Fibroblast of pulmonary artery (primary cell): ENCODE measurements around the gene ZSCAN31.
"Not testable (repeated sequence)": the region's sequence is repeated elsewhere in the genome, so short reads cannot be mapped to it uniquely, and the experiment has no call there.

ENCODE experiments used
- DNase-seq: peaks from one replicate; pipeline ENCODE4 v3.0.0-alpha.2; 2010; ENCODE audit warnings: low read depth
- H3K4me3 ChIP-seq: replicated peaks from 2 replicates; pipeline ENCODE4 v1.5.1; 2011; ENCODE audit warnings: low read depth, mild to moderate bottlenecking, control low read depth, low read length, moderate library complexity
- TF ChIP-seq, protein P1 (sequence below): IDR thresholded peaks from 2 replicates; pipeline ENCODE4 v1.5.1; 2011; ENCODE audit warnings: mild to moderate bottlenecking, control low read depth, low read length, inconsistent platforms; ENCODE audit errors: missing control alignments

The ZSCAN31 gene

DNA sequence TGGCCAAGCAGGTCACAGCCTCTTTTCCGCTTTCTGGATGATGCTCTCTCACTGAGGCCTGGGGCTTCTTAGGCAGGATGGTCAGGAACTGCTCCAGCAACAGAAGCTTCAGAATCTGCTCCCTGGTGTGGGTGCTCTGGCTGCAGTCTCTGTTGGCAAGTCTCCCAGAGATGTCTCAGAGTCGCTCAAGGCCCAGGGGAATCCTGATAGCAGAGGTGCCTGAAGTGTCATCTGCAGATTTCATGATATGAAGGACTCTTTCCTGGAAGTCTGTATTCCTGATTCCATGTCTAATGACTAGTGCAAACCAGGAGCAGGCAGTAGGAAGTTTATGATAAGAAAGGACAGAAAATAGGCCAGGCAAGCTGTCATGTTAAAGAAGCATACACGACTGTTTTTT, 20.3 kb downstream of the ZSCAN31 start:
- DNase-seq, result no peak
- TF ChIP-seq, protein P1, sequence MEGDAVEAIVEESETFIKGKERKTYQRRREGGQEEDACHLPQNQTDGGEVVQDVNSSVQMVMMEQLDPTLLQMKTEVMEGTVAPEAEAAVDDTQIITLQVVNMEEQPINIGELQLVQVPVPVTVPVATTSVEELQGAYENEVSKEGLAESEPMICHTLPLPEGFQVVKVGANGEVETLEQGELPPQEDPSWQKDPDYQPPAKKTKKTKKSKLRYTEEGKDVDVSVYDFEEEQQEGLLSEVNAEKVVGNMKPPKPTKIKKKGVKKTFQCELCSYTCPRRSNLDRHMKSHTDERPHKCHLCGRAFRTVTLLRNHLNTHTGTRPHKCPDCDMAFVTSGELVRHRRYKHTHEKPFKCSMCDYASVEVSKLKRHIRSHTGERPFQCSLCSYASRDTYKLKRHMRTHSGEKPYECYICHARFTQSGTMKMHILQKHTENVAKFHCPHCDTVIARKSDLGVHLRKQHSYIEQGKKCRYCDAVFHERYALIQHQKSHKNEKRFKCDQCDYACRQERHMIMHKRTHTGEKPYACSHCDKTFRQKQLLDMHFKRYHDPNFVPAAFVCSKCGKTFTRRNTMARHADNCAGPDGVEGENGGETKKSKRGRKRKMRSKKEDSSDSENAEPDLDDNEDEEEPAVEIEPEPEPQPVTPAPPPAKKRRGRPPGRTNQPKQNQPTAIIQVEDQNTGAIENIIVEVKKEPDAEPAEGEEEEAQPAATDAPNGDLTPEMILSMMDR, result no peak
- H3K4me3 ChIP-seq, result no peak overlapping the region

DNA sequence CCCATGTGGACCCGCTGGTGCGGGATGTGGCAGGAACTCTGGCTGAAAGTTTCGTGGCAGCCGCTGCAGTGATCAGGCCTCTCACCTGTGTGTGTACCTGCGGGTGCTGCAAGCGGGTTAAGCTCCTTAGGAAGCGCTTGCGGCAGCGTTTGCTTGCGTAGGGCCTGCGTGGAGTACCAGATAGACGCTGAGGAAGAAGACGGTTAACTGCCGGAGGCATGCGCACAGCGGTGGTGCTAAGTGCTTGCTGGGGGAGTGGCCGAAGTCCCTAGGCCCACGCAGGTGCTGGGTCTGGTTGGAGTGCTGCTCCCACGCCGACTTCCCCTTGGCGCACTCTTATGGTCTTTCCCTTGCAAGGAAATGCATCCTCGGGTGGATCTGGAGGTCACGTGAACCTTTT, 23.0 kb downstream of the ZSCAN31 start:
- TF ChIP-seq, protein P1, result no peak
- DNase-seq, result no peak
- no peak overlapping the region for H3K4me3 ChIP-seq

DNA sequence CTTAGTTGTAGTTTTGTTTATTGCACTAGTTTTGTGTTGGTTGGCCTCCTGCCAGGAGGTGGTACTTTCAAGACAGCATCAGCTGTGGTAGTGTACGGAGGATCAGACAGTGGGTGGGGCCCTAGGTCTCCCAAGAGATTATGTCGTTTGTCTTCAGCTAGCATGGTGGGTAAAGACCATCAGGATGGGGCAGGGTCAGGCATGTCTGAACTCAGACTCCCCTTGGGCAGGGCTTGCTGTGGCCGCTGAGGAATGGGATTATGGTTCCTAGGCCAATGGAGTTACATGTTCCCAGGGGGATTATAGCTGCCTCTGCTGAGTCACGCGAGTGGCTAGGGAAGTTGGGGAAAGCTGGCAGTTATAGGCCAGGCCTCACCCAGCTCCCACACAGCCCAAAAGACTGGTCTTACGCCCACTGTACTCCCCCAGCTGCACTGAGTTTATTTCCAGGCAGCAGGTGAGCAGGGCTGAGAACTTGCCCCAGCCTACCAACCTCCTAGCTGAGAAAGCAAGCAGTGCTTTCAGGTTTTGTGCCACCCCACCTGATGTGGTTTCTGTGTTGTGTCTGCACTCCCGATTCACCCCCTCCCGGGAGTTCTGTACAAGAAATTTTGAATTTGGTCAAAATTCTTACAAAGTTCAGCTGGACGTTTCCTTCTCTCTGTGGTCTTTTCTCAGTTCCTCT, 24.7 kb downstream of the ZSCAN31 start:
- no peak overlapping the region for H3K4me3 ChIP-seq
- TF ChIP-seq, protein P1, result no peak
- DNase-seq, result no peak

DNA sequence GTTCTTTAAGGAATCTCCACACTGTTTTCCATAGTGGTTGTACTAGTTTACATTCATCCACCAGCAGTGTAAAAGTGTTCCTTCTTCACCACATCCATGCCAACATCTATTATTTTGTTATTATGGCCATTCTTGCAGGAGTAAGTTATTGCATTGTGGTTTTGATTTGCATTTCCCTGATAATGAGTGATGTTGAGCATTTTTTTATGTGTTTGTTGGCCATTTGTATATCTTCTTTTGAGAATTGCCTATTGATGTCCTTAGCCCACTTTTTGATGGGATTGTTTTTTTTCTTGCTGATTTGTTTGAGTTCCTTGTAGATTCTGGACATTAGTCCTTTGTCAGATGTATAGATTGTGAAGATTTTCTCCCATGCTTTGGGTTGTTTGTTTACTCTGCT, 29.6 kb downstream of the ZSCAN31 start:
- H3K4me3 ChIP-seq, DNase-seq: not testable (repeated sequence)

DNA sequence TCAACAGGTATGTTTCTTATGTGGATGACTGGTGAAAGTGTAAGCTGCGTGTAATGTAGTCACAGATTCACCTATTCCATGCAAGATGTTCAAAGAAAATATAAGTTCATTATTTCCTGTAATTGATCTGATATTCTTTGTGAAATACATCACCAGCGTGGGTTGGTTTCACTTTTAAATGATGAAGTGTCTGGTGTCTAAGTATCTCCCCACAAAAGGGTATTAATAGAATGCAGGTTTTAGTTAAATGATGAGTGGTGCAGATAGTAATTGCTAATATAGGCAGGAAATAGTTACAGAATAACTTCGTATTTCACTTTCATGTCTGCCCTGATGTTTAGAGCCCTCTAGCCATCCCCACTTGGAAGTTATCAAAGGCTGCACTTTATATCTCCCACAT, 32.4 kb downstream of the ZSCAN31 start:
- TF ChIP-seq, protein P1, result no peak
- DNase-seq, result no peak
- no peak overlapping the region for H3K4me3 ChIP-seq

DNA sequence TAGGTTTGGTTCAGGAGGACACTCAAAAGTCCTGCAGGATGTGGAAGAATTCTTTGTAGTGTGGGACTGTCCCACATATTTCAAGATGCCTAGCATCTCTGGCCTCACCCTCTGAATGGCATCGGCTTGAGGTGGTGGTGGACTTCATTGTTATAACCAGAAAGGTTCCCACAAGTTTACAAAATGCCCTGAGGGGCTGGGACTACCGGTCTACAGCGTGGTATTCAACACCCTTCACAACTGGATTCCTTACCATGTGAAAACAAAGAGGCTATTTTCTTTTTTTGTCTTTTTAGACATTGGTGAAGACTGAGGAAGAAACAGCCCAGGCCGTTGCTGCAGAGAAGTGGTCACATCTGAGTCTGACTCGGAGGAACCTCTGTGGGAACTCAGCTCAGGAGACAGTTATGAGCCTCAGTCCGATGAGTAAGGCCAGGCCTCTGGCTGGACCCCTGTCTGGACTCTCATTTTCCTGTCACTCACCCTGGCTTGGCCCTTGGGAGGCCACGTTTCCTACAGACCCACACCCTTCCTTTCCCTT, 39.4 kb downstream of the ZSCAN31 start:
- no peak overlapping the region for H3K4me3 ChIP-seq
- no peak for DNase-seq
- TF ChIP-seq, protein P1, result no peak

DNA sequence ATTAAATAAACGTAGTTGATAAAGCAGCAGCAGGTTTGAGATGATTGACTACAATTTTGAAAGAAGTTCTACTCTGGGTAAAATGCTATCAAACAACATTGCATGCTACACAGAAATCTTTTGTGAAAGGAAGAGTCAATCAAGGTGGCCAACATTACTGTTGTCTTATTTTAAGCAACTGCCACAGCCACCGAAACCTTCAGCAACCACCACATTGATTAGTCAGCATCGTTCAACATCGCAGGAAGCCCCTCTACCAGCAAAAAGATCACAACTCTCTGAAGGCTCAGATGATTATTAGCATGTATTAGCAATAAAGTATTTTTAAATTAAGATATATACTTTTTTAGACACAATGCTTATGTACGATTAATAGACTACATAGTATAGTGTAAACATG, 40.6 kb downstream of the ZSCAN31 start:
- TF ChIP-seq, protein P1, result no peak
- no peak overlapping the region for H3K4me3 ChIP-seq
- DNase-seq, result no peak
